CD4-positive, alpha-beta memory T cell (primary cell): ENCODE data around the gene UBE2Q2. TPM values are rescaled to one million over a fixed set of nuclear protein-coding genes. Genes with fewer than 3 reads are reported as not detected.
"Not testable (repeated sequence)": the region's sequence is repeated elsewhere in the genome, so short reads cannot be mapped to it uniquely, and the experiment has no call there.

Experiments
- CTCF ChIA-PET: fragments of 350-600 bp; sonication (Branson Sonifier 250); formaldehyde crosslinking; loops from one replicate; lab custom pipeline; 2021; ENCODE audit warnings: inconsistent platforms; ENCODE audit not compliant: partially characterized antibody; lab: Charles Lee
- POLR2A ChIA-PET: fragments of 350-600 bp; sonication (Branson Sonifier 250); formaldehyde crosslinking; loops from one replicate; lab custom pipeline; 2021; ENCODE audit not compliant: partially characterized antibody; lab: Charles Lee
- DNase-seq, 5 donors: peaks; one replicate each; pipeline versions ENCODE4 v3.0.0 to v3.0.0-alpha.2; 2020 to 2022; ENCODE audit warnings: mixed read lengths in 1 of 5
- H3K27ac ChIP-seq: one replicate; pipeline ENCODE4 v1.7.0; 2013; ENCODE audit warnings: low read depth, low read length
- H3K27me3 ChIP-seq: 2 replicates; pipeline ENCODE4 v1.7.0; 2013; ENCODE audit warnings: mild to moderate bottlenecking, low read length, moderate library complexity; ENCODE audit not compliant: insufficient read depth
- H3K36me3 ChIP-seq: 2 replicates; pipeline ENCODE4 v1.7.0; 2013; ENCODE audit warnings: mild to moderate bottlenecking, low read length, moderate library complexity; ENCODE audit not compliant: insufficient read depth
- H3K4me1 ChIP-seq: 2 replicates; pipeline ENCODE4 v1.7.0; 2013; ENCODE audit warnings: mild to moderate bottlenecking, low read length, moderate library complexity; ENCODE audit not compliant: insufficient read depth
- H3K4me3 ChIP-seq, 2 donors: one replicate each; pipeline ENCODE4 v1.7.0; 2013; ENCODE audit warnings: low read length in 2 of 2, mild to moderate bottlenecking in 1 of 2
- H3K9me3 ChIP-seq, 2 donors: one replicate each; pipeline ENCODE4 v1.7.0; 2013; ENCODE audit warnings: low read length in 2 of 2, control low read depth in 1 of 2; ENCODE audit not compliant: control insufficient read depth in 1 of 2
- H3K27ac Mint-ChIP-seq, 7 donors: one replicate each; pipeline ENCODE4 v1.8.0; 2020 to 2021; ENCODE audit warnings: mixed read lengths in 7 of 7, mild to moderate bottlenecking in 6 of 7, inconsistent platforms in 3 of 7, moderate library complexity in 3 of 7
- H3K27me3 Mint-ChIP-seq, 2 donors: one replicate each; pipeline ENCODE4 v1.8.0; 2020 to 2021; ENCODE audit warnings: mixed read lengths in 2 of 2
- H3K36me3 Mint-ChIP-seq, 2 donors: one replicate each; pipeline ENCODE4 v1.8.0; 2020 to 2021; ENCODE audit warnings: mixed read lengths in 2 of 2, inconsistent platforms in 1 of 2, mild to moderate bottlenecking in 1 of 2
- H3K4me1 Mint-ChIP-seq, 4 donors: one replicate each; pipeline ENCODE4 v1.8.0; 2020 to 2021; ENCODE audit warnings: mixed read lengths in 4 of 4, mild to moderate bottlenecking in 1 of 4
- H3K4me3 Mint-ChIP-seq, 8 donors: one replicate each; pipeline ENCODE4 v1.8.0; 2020 to 2021; ENCODE audit warnings: mixed read lengths in 8 of 8, mild to moderate bottlenecking in 7 of 8, moderate library complexity in 6 of 8, inconsistent platforms in 3 of 8
- H3K9me3 Mint-ChIP-seq, 8 donors: one replicate each; pipeline ENCODE4 v1.8.0; 2020 to 2021; ENCODE audit warnings: mixed read lengths in 8 of 8, mild to moderate bottlenecking in 5 of 8, inconsistent platforms in 3 of 8, moderate library complexity in 1 of 8
- intact Hi-C: fragments of 100-400 bp; cut with micrococcal nuclease; formaldehyde crosslinking; loops from one replicate; pipeline ENCODE4 v1.15.1; 2023
- polyA plus RNA-seq, 2 donors: library from polyadenylated mRNA; unstranded; fragments of 300-500 nt; fragmentation: Illumina TruSeq; gene quantifications; one replicate each; pipeline ENCODE4 v1.2.3, GENCODE V29; 2021
- total RNA-seq, 2 experiments: library from RNA; stranded (reverse); gene quantifications; one replicate each; pipeline ENCODE4 v1.2.3, GENCODE V29; 2021

Gene UBE2Q2
- total and polyA plus RNA-seq, 4 experiments from 2014 or later: 38.0 to 67.1 (median 50.9) TPM

GRCh38 chr15:75866045-75866444, 22.8 kb downstream of the UBE2Q2 start:
- DNase-seq, H3K36me3 ChIP-seq, H3K9me3 ChIP-seq, H3K27me3 Mint-ChIP-seq, H3K27ac ChIP-seq, CTCF ChIA-PET, H3K27me3 ChIP-seq, H3K9me3 Mint-ChIP-seq, H3K4me1 ChIP-seq, H3K4me3 ChIP-seq, intact Hi-C loops: not testable (repeated sequence)
- POLR2A ChIA-PET: interaction anchor here (1.1 kb wide), 2 partner anchors 21 to 40 kb away, joined by 3 read pairs; no protein-coding TSS in a partner anchor
- peak overlapping the region in 4 of 7 donors; percentile 3 to 61 (median 30) for H3K27ac Mint-ChIP-seq
- H3K4me1 Mint-ChIP-seq: peaks cover 24 to 50% (median 39%) of the 10 kb centered on the region in 4 donors
- peaks cover 34 to 64% of the 10 kb centered on the region in 2 donors for H3K36me3 Mint-ChIP-seq
- H3K4me3 Mint-ChIP-seq: peak overlapping the region in 1 of 8 donors; percentile 18

- H3K27me3 ChIP-seq: no peaks in the 10 kb centered on the region
- Mint-ChIP-seq H3K27ac (peak overlapping the region in 4 of 7 donors; percentile 4 to 77 (median 49)), H3K27me3 (no peaks in the 10 kb centered on the region), H3K4me1 (peaks cover 26 to 50% (median 39%) of the 10 kb centered on the region in 4 donors), H3K36me3 (peaks cover 37 to 62% of the 10 kb centered on the region in 2 donors), H3K9me3 (peaks cover 0 to 1% (median 0%) of the 10 kb centered on the region in 8 donors), H3K4me3 (no peak overlapping the region)
- POLR2A ChIA-PET: interaction anchor here (1.1 to 1.6 kb wide), 2 partner anchors 23 to 39 kb away, joined by 3 to 4 read pairs; no protein-coding TSS in a partner anchor
- peaks cover 6% of the 10 kb centered on the region for H3K36me3 ChIP-seq
- intact Hi-C loops: no loop called here
- DNase-seq: no peak
- H3K4me1 ChIP-seq: peaks cover 5% of the 10 kb centered on the region
- H3K9me3 ChIP-seq: no peaks in the 10 kb centered on the region
- CTCF ChIA-PET: no interaction called here
- no peak overlapping the region for H3K4me3 ChIP-seq
- H3K27ac ChIP-seq: no peak overlapping the region
Measured at GRCh38 chr15:75866916-75867315, 23.7 kb downstream of the UBE2Q2 start.

- Mint-ChIP-seq H3K4me3 (no peak overlapping the region), H3K36me3 (peaks cover 41 to 63% of the 10 kb centered on the region in 2 donors), H3K9me3 (peaks cover 0 to 1% (median 0%) of the 10 kb centered on the region in 8 donors), H3K4me1 (peaks cover 26 to 50% (median 39%) of the 10 kb centered on the region in 4 donors), H3K27me3 (no peaks in the 10 kb centered on the region), H3K27ac (no peak overlapping the region)
- Histone ChIP-seq H3K27me3 (no peaks in the 10 kb centered on the region), H3K9me3 (no peaks in the 10 kb centered on the region), H3K27ac (no peak overlapping the region), H3K4me1 (peaks cover 5% of the 10 kb centered on the region), H3K4me3 (no peak overlapping the region), H3K36me3 (peaks cover 6% of the 10 kb centered on the region)
- CTCF ChIA-PET: no interaction called here
- POLR2A ChIA-PET: interaction anchor here (1.6 kb wide), 1 partner anchor 23 kb away, joined by 4 read pairs; no protein-coding TSS in a partner anchor
- DNase-seq: no peak
- intact Hi-C loops: no loop called here
Measured at GRCh38 chr15:75867449-75867848, 24.2 kb downstream of the UBE2Q2 start.

GRCh38 chr15:75868019-75868418, 24.8 kb downstream of the UBE2Q2 start:
- peak overlapping the region in 2 of 7 donors; percentile 19 to 37 for H3K27ac Mint-ChIP-seq
- intact Hi-C loops: no loop called here
- peaks cover 38 to 63% of the 10 kb centered on the region in 2 donors for H3K36me3 Mint-ChIP-seq

DNA sequence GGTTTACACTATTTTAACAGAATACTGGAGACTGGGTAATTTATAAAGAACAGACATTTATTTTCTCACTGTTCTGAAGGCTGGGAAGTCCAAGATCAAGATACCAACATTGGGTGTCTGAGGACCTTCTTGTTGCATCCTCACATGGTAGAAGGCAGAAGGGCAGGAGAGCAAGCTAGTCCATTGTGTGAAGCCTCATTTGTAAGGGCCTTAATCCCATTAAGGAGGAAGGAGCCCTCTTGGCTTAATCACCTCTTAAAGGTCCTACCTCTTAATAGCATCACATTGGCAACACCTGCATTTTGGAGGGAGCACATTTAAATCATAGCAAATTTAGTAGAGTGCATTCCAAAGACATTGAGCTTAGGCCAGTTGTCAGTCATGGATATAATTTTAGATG, 26.2 kb downstream of the UBE2Q2 start:
- no peak overlapping the region for H3K27ac ChIP-seq
- H3K36me3 Mint-ChIP-seq: peaks cover 46 to 66% of the 10 kb centered on the region in 2 donors

More at GRCh38 chr15:75868019-75868418, 24.8 kb downstream of the UBE2Q2 start:
- Histone ChIP-seq H3K4me1 (peaks cover 5% of the 10 kb centered on the region), H3K27ac (no peak overlapping the region), H3K27me3 (no peaks in the 10 kb centered on the region), H3K9me3 (no peaks in the 10 kb centered on the region), H3K36me3 (peaks cover 6% of the 10 kb centered on the region), H3K4me3 (no peak overlapping the region)
- Mint-ChIP-seq H3K4me3 (no peak overlapping the region), H3K27me3 (no peaks in the 10 kb centered on the region), H3K4me1 (peaks cover 24 to 47% (median 36%) of the 10 kb centered on the region in 4 donors), H3K9me3 (peaks cover 0 to 1% (median 0%) of the 10 kb centered on the region in 8 donors)
- DNase-seq: no peak
- ChIA-PET POLR2A (interaction anchor here (1.6 kb wide), 1 partner anchor 24 kb away, joined by 4 read pairs; no protein-coding TSS in a partner anchor), CTCF (no interaction called here)

DNA sequence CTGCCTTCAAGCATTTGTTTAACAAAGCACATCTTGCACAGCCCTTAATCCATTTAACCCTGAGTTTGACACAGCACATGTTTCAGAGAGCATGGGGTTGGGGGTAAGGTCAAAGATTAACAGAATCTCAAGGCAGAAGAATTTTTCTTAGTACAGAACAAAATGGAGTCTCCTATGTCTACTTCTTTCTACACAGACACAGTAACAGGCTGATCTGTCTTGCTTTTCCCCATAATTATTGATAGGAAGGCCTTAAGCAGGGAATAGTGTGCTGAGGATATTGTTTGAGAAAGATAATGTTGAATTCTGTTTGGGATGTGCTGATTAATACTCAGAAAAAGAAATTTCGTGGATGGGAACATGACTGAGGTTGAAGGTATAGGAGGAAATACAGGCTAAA, 28.3 kb downstream of the UBE2Q2 start:
- intact Hi-C loops, DNase-seq, CTCF ChIA-PET, H3K27ac ChIP-seq, H3K4me3 Mint-ChIP-seq, H3K9me3 ChIP-seq, H3K27me3 Mint-ChIP-seq, POLR2A ChIA-PET, H3K4me3 ChIP-seq, H3K4me1 ChIP-seq, H3K9me3 Mint-ChIP-seq, H3K27me3 ChIP-seq: not testable (repeated sequence)
- H3K36me3 Mint-ChIP-seq: peaks cover 47 to 71% of the 10 kb centered on the region in 2 donors
- H3K4me1 Mint-ChIP-seq: peaks cover 15 to 26% (median 18%) of the 10 kb centered on the region in 4 donors
- H3K36me3 ChIP-seq: peaks cover 15% of the 10 kb centered on the region
- peak overlapping the region in 2 of 7 donors; percentile 7 to 78 for H3K27ac Mint-ChIP-seq

More for the DNA sequence above, 26.2 kb downstream of the UBE2Q2 start:
- ChIA-PET POLR2A (no interaction called here), CTCF (no interaction called here)
- Mint-ChIP-seq H3K4me1 (peaks cover 23 to 46% (median 30%) of the 10 kb centered on the region in 4 donors), H3K9me3 (peaks cover 0 to 1% (median 0%) of the 10 kb centered on the region in 8 donors), H3K4me3 (no peak overlapping the region), H3K27ac (no peak overlapping the region), H3K27me3 (no peaks in the 10 kb centered on the region)
- H3K4me3 ChIP-seq: no peak overlapping the region
- peaks cover 15% of the 10 kb centered on the region for H3K36me3 ChIP-seq
- H3K9me3 ChIP-seq: no peaks in the 10 kb centered on the region
- no peak for DNase-seq
- intact Hi-C loops: no loop called here
- H3K27me3 ChIP-seq: no peaks in the 10 kb centered on the region
- H3K4me1 ChIP-seq: no peaks in the 10 kb centered on the region

DNA sequence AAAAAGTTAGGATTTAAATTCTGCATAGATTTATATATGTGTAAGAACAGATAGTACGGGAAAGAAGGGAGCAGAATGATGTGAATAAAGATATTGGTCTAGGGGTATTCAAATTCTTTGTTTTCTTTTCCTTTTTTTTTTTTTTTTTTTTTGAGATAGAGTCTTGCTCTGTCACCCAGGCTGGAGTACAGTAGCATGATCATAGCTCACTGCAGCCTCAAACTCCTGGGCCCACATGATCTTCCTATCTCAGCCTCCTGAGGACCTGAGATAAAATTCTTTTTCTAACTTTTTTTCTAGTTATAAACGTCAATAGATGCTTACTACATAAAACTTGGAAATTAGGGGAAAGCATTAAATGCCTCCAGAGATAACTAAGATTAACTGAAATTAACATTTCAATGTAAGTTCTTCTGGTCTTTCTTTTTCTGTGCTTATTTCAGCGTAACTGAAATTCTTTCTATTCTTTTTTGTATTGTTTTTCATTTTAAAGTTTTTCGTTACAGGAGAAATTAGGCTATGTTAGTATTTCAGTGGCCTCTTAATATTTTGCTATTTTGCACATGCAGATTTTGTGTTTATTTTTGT, 29.2 kb downstream of the UBE2Q2 start:
- Histone ChIP-seq H3K4me3 (no peak overlapping the region), H3K4me1 (no peaks in the 10 kb centered on the region), H3K27ac (no peak overlapping the region), H3K27me3 (no peaks in the 10 kb centered on the region), H3K36me3 (peaks cover 15% of the 10 kb centered on the region), H3K9me3 (no peaks in the 10 kb centered on the region)
- Mint-ChIP-seq H3K4me1 (peaks cover 8 to 16% (median 11%) of the 10 kb centered on the region in 4 donors), H3K9me3 (no peaks in the 10 kb centered on the region), H3K4me3 (no peak overlapping the region), H3K27ac (peak overlapping the region in 1 of 7 donors; percentile 10), H3K27me3 (no peaks in the 10 kb centered on the region), H3K36me3 (peaks cover 49 to 70% of the 10 kb centered on the region in 2 donors)
- intact Hi-C loops: no loop called here
- ChIA-PET POLR2A (no interaction called here), CTCF (no interaction called here)
- no peak for DNase-seq
